MM.1S (cell line): ENCODE measurements around the gene KRT9.
"Not testable (repeated sequence)": the region's sequence is repeated elsewhere in the genome, so short reads cannot be mapped to it uniquely, and the experiment has no call there.

ENCODE experiments used
- DNase-seq: peaks from one replicate; pipeline ENCODE4 v3.0.0-alpha.2; 2015
- H2AFZ ChIP-seq: fragments of 300-600 bp; sonication (generic); 2 replicates; pipeline ENCODE4 v1.6.0; 2016; ENCODE audit warnings: antibody characterized with exemption, low read length
- H3F3A ChIP-seq: fragments of 300-600 bp; sonication (generic); 2 replicates; pipeline ENCODE4 v1.6.1; 2016; ENCODE audit warnings: mild to moderate bottlenecking, antibody characterized with exemption, low read length, moderate library complexity, mixed read lengths; ENCODE audit not compliant: insufficient read depth
- H3K27ac ChIP-seq: fragments of 300-600 bp; sonication (generic); 2 replicates; pipeline ENCODE4 v1.5.1; 2016; ENCODE audit warnings: mild to moderate bottlenecking, low read length
- H3K27me3 ChIP-seq: fragments of 300-600 bp; sonication (generic); replicated peaks from 2 replicates; pipeline ENCODE4 v1.6.0; 2016; ENCODE audit warnings: low read length; ENCODE audit not compliant: insufficient read depth
- H3K36me3 ChIP-seq: fragments of 300-600 bp; sonication (generic); replicated peaks from 2 replicates; pipeline ENCODE4 v1.6.1; 2016; ENCODE audit warnings: mild to moderate bottlenecking, low read length, mixed read lengths; ENCODE audit not compliant: insufficient read depth
- H3K4me1 ChIP-seq: fragments of 300-600 bp; sonication (generic); 2 replicates; pipeline ENCODE4 v1.6.1; 2016; ENCODE audit warnings: low read length, mixed read lengths
- H3K4me2 ChIP-seq: fragments of 300-600 bp; sonication (generic); 2 replicates; pipeline ENCODE4 v1.6.0; 2016; ENCODE audit warnings: low read depth, low read length
- H3K4me3 ChIP-seq: fragments of 300-600 bp; sonication (generic); 2 replicates; pipeline ENCODE4 v1.5.1; 2016; ENCODE audit warnings: low read length, mixed read lengths
- H3K79me2 ChIP-seq: fragments of 300-600 bp; sonication (generic); 2 replicates; pipeline ENCODE4 v1.6.1; 2016; ENCODE audit warnings: mixed run types, low read length, mixed read lengths
- H3K9ac ChIP-seq: fragments of 300-600 bp; sonication (generic); 2 replicates; pipeline ENCODE4 v1.6.1; 2016; ENCODE audit warnings: low read length, mixed read lengths
- H3K9me2 ChIP-seq: fragments of 300-600 bp; sonication (generic); replicated peaks from 2 replicates; pipeline ENCODE4 v1.6.1; 2016; ENCODE audit warnings: mild to moderate bottlenecking, low read length, mixed read lengths; ENCODE audit not compliant: insufficient read depth
- H3K9me3 ChIP-seq: fragments of 300-600 bp; sonication (generic); replicated peaks from 2 replicates; pipeline ENCODE4 v1.6.1; 2016; ENCODE audit warnings: mild to moderate bottlenecking, low read length, mixed read lengths; ENCODE audit not compliant: insufficient read depth
- H4K20me1 ChIP-seq: fragments of 300-600 bp; sonication (generic); 2 replicates; pipeline ENCODE4 v1.6.1; 2016; ENCODE audit warnings: mild to moderate bottlenecking, low read length, moderate library complexity, mixed read lengths; ENCODE audit not compliant: insufficient read depth
- CTCF ChIP-seq: fragments of 300-600 bp; sonication (generic); IDR thresholded peaks from 2 replicates; pipeline ENCODE4 v1.5.1; 2016; ENCODE audit warnings: antibody characterized with exemption, low read length, mixed read lengths
- EZH2 ChIP-seq: fragments of 300-600 bp; sonication (generic); optimal IDR thresholded peaks from 2 replicates; pipeline ENCODE3; 2017; ENCODE audit warnings: low read depth, mild to moderate bottlenecking, antibody characterized with exemption, low read length, mixed read lengths
- EZH2phosphoT487 ChIP-seq: fragments of 300-600 bp; sonication (generic); IDR thresholded peaks from 2 replicates; pipeline ENCODE4 v1.6.1; 2018; ENCODE audit warnings: antibody characterized with exemption, low read length

The KRT9 gene

DNA sequence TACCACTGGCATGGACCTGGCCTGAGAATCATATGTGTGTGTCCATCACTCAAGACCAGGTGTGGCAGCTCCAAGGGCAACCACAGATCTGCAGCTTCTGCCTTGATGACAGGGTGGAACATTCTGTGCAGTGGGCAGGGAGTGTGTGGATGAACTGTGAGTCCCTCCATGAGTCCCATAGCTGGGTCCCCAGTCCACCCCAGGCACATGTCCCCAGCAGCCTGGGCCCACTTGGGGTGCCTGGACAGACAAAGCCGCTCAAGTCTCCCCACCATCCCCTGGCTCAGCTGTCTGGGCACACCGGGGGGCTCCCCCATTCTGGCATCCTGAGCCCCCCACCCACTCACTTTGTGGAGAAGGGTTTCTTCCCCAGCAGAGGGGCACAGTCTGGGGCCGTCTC, 45.3 kb upstream of the KRT9 start:
- no peak for DNase-seq
- no peak overlapping the region for H3K4me2 ChIP-seq
- no peaks in the 10 kb centered on the region for H3F3A ChIP-seq
- no peaks in the 10 kb centered on the region for H4K20me1 ChIP-seq
- H2AFZ ChIP-seq = no peak overlapping the region
- no peaks in the 10 kb centered on the region for H3K36me3 ChIP-seq
- no peaks in the 10 kb centered on the region for H3K9me3 ChIP-seq
- H3K4me3 ChIP-seq = no peak overlapping the region
- H3K9ac ChIP-seq = no peak overlapping the region
- TF ChIP-seq CTCF (no peak), EZH2phosphoT487 (no peak), EZH2 (no peak)
- H3K79me2 ChIP-seq = no peaks in the 10 kb centered on the region
- peaks cover 54% of the 10 kb centered on the region for H3K27me3 ChIP-seq
- no peaks in the 10 kb centered on the region for H3K4me1 ChIP-seq
- no peaks in the 10 kb centered on the region for H3K9me2 ChIP-seq
- H3K27ac ChIP-seq = no peak overlapping the region

DNA sequence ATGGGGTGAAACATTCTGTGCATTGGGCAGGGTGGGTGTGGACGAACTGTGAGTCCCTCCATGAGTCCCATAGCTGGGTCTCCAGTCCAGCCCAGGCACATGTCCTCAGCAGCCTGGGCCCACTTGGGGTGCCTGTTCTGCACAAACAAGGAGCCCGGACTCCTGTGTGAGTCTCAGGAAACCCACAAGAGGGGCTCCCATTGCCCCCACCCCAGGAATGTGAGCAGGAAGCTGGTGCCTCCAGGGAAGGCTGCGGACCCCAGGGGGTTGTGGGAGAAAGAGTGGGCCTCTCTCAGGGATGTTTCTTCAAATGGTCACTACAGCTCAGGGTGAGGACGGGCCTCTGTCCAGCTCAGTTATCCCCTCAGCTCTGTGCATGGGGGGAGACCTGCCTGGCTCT, 44.6 kb upstream of the KRT9 start:
- DNase-seq, H3K27ac ChIP-seq, H3K79me2 ChIP-seq, H3K4me3 ChIP-seq, H2AFZ ChIP-seq, H3K9me3 ChIP-seq, H3K4me1 ChIP-seq, H3K9me2 ChIP-seq, H3K4me2 ChIP-seq, H3K9ac ChIP-seq, H3K36me3 ChIP-seq, H3F3A ChIP-seq, H4K20me1 ChIP-seq: not testable (repeated sequence)
- H3K27me3 ChIP-seq = peaks cover 51% of the 10 kb centered on the region

GRCh38 chr17:41615454-41615853, 43.6 kb upstream of the KRT9 start:
- Histone ChIP-seq H4K20me1 (no peaks in the 10 kb centered on the region), H3K4me1 (no peaks in the 10 kb centered on the region), H3K36me3 (no peaks in the 10 kb centered on the region), H3F3A (no peaks in the 10 kb centered on the region), H3K9me2 (no peaks in the 10 kb centered on the region), H3K79me2 (no peaks in the 10 kb centered on the region), H3K4me3 (no peak overlapping the region), H3K9me3 (no peaks in the 10 kb centered on the region), H3K4me2 (no peak overlapping the region), H3K27me3 (peaks cover 51% of the 10 kb centered on the region), H3K9ac (no peak overlapping the region), H3K27ac (no peak overlapping the region), H2AFZ (no peak overlapping the region)
- no peak for DNase-seq
- TF ChIP-seq CTCF (no peak), EZH2 (no peak)

- H3F3A ChIP-seq, H3K4me3 ChIP-seq, H3K4me2 ChIP-seq, H3K79me2 ChIP-seq, H3K4me1 ChIP-seq, H2AFZ ChIP-seq, DNase-seq, H3K9me3 ChIP-seq, H3K9me2 ChIP-seq, H4K20me1 ChIP-seq, H3K27ac ChIP-seq, H3K36me3 ChIP-seq, H3K9ac ChIP-seq: not testable (repeated sequence)
- peaks cover 49% of the 10 kb centered on the region for H3K27me3 ChIP-seq
These were observed 42.9 kb upstream of the KRT9 start for GRCh38 chr17:41614767-41615166.
